Panc1 (cell line): ENCODE measurements around the gene OTUD4. TPM values are rescaled to one million over a fixed set of nuclear protein-coding genes. Genes with fewer than 3 reads are reported as not detected.

Source experiments
- ATAC-seq: fragments of 200-7000 bp; cut with Tn5 transposase; 2 replicates; pipeline ENCODE4 v1.9.1; 2020; ENCODE audit warnings: mild to moderate bottlenecking, moderate library complexity
- BruUV-seq: library from RNA; stranded (reverse); fragments of 400-500 nt; replicated peaks from 2 replicates; lab custom pipeline; 2021; lab: Mats Ljungman, UMichigan
- CTCF ChIA-PET: fragments of 300-600 bp; sonication (Branson Sonifier 250); formaldehyde crosslinking; loops from one replicate; lab custom pipeline; 2022; ENCODE audit warnings: antibody characterized with exemption; lab: Charles Lee
- POLR2A ChIA-PET: fragments of 300-600 bp; sonication (Branson Sonifier 250); formaldehyde crosslinking; loops from one replicate; lab custom pipeline; 2022; ENCODE audit warnings: antibody characterized with exemption; lab: Charles Lee
- DNase-seq: peaks from one replicate; pipeline ENCODE4 v3.0.0-alpha.2; 2010; ENCODE audit warnings: low read depth, low spot score
- H3K27ac ChIP-seq: 2 replicates; pipeline ENCODE4 v1.5.1; 2011; ENCODE audit warnings: mild to moderate bottlenecking, low read length, inconsistent platforms
- H3K27me3 ChIP-seq: fragments of 200-500 bp; sonication (Bioruptor generic); 2 replicates; pipeline ENCODE4 v1.6.0; 2014; ENCODE audit warnings: low read length, inconsistent platforms; ENCODE audit not compliant: control insufficient read depth, insufficient read depth
- H3K36me3 ChIP-seq: fragments of 200-500 bp; sonication (Bioruptor generic); 2 replicates; pipeline ENCODE4 v1.5.1; 2014; ENCODE audit warnings: inconsistent platforms, mild to moderate bottlenecking, low read length, moderate library complexity; ENCODE audit not compliant: control insufficient read depth, insufficient read depth
- H3K4me1 ChIP-seq: 2 replicates; pipeline ENCODE4 v1.5.1; 2011; ENCODE audit warnings: inconsistent platforms, mild to moderate bottlenecking, low read length, moderate library complexity; ENCODE audit not compliant: control insufficient read depth, insufficient read depth
- H3K4me3 ChIP-seq, 2 experiments: 2 replicates each; pipeline ENCODE4 v1.5.1; 2011 to 2012; ENCODE audit warnings: low read depth in 2 of 2, low read length in 2 of 2, mild to moderate bottlenecking in 2 of 2, inconsistent platforms in 1 of 2, moderate library complexity in 1 of 2
- H3K9me3 ChIP-seq: fragments of 200-500 bp; sonication (Bioruptor generic); 2 replicates; pipeline ENCODE4 v1.5.1; 2014; ENCODE audit warnings: low read depth, mild to moderate bottlenecking, inconsistent platforms, low read length, moderate library complexity; ENCODE audit not compliant: control insufficient read depth, insufficient read depth
- CTCF ChIP-seq: fragments of 450-650 bp; IDR thresholded peaks from 2 replicates; pipeline ENCODE4 v1.5.1; 2017; ENCODE audit warnings: mild to moderate bottlenecking
- POLR2AphosphoS5 ChIP-seq: IDR thresholded peaks from 2 replicates; pipeline ENCODE4 v1.6.1; 2012; ENCODE audit warnings: mild to moderate bottlenecking, low read depth, low read length, moderate library complexity
- REST ChIP-seq, 2 experiments: IDR thresholded peaks; 2 replicates each; pipeline ENCODE4 v1.6.1; 2011 to 2012; ENCODE audit warnings: low read depth in 2 of 2, control low read depth in 1 of 2, low read length in 1 of 2, mild to moderate bottlenecking in 1 of 2, moderate library complexity in 1 of 2; ENCODE audit not compliant: insufficient read depth in 1 of 2
- SIN3A ChIP-seq: IDR thresholded peaks from 2 replicates; pipeline ENCODE4 v1.6.1; 2012; ENCODE audit warnings: low read depth, mild to moderate bottlenecking, low read length, moderate library complexity, borderline replicate concordance; ENCODE audit not compliant: insufficient read depth
- TCF7L2 ChIP-seq: IDR thresholded peaks from 2 replicates; pipeline ENCODE4 v1.6.1; 2011; ENCODE audit warnings: mild to moderate bottlenecking, low read depth, low read length, inconsistent platforms
- in situ Hi-C: cut with HindIII; loops from 2 replicates; pipeline ENCODE4 v1.10.0; 2016; ENCODE audit warnings: low sequenced_read_pairs, low pct_unique_long_range_greater_than_20kb
- intact Hi-C: fragments of 100-400 bp; cut with micrococcal nuclease; formaldehyde crosslinking; loops from one replicate; pipeline ENCODE4 v1.10.0; 2022; ENCODE audit not compliant: unreplicated experiment
- total RNA-seq: library from RNA; stranded (reverse); gene quantifications from one replicate; pipeline ENCODE4 v1.2.1, GENCODE V29; 2021; ENCODE audit not compliant: unreplicated experiment

OTUD4 gene
- total RNA-seq, 1 experiment from 2014 or later: 31.5 TPM

- no peak for DNase-seq
- CTCF ChIA-PET: no interaction called here
- H3K27ac ChIP-seq: no peak overlapping the region
- H3K36me3 ChIP-seq: peaks cover 50% of the 10 kb centered on the region
- no peaks in the 10 kb centered on the region for H3K4me1 ChIP-seq
- no peak overlapping the region for H3K4me3 ChIP-seq
- no peaks in the 10 kb centered on the region for H3K9me3 ChIP-seq
- BruUV-seq: no TSS peak
- POLR2A ChIA-PET: interaction anchor here (0.6 kb wide), 1 partner anchor 27 kb away, joined by 3 read pairs; the partner anchor contains the start of genes ABCE1 and ANAPC10
- no peaks in the 10 kb centered on the region for H3K27me3 ChIP-seq
- in situ Hi-C loops (no loop called here), intact Hi-C loops (no loop called here)
- no peak for ATAC-seq
- TF ChIP-seq CTCF (no peak), POLR2AphosphoS5 (no peak), TCF7L2 (no peak), SIN3A (no peak), REST (IDR thresholded peaks at IDR 0.05; ENCODE audit: insufficient read depth in 1 of 2, low read depth in 2 of 2, low read length in 1 of 2) (no peak)
Measured at GRCh38 chr4:145125396-145125795, 55.0 kb downstream of the OTUD4 start.

GRCh38 chr4:145108128-145108527 is 72.3 kb downstream of the OTUD4 start:
- no peak overlapping the region for H3K4me3 ChIP-seq
- TF ChIP-seq REST (IDR thresholded peaks at IDR 0.05; ENCODE audit: insufficient read depth in 1 of 2, low read depth in 2 of 2, low read length in 1 of 2): no peak
- H3K9me3 ChIP-seq: no peaks in the 10 kb centered on the region
- no TSS peak for BruUV-seq
- no peaks in the 10 kb centered on the region for H3K4me1 ChIP-seq
- intact Hi-C loops: no loop called here
- POLR2A ChIA-PET: no interaction called here
- H3K27me3 ChIP-seq: no peaks in the 10 kb centered on the region
- no peak overlapping the region for H3K27ac ChIP-seq
- CTCF ChIA-PET: no interaction called here
- ATAC-seq (no peak), DNase-seq (no peak)
- peaks cover 71% of the 10 kb centered on the region for H3K36me3 ChIP-seq
- in situ Hi-C loops: no loop called here
